Muscle layer of colon (tissue), 2 donors: ENCODE data around the gene POMGNT2.

Source experiments
- H3K27ac ChIP-seq: one replicate; pipeline ENCODE4 v1.7.0; 2013; ENCODE audit warnings: low read depth, mild to moderate bottlenecking, low read length, moderate library complexity
- H3K27me3 ChIP-seq, 2 donors: one replicate each; pipeline ENCODE4 v1.7.0; 2013; ENCODE audit warnings: low read length in 2 of 2, mild to moderate bottlenecking in 2 of 2; ENCODE audit not compliant: insufficient read depth in 2 of 2, control insufficient read depth in 1 of 2
- H3K36me3 ChIP-seq: one replicate; pipeline ENCODE4 v1.7.0; 2013; ENCODE audit warnings: mild to moderate bottlenecking, low read length; ENCODE audit not compliant: insufficient read depth
- H3K4me1 ChIP-seq: one replicate; pipeline ENCODE4 v1.7.0; 2013; ENCODE audit warnings: mild to moderate bottlenecking, low read length; ENCODE audit not compliant: insufficient read depth
- H3K4me3 ChIP-seq, 2 donors: one replicate each; pipeline ENCODE4 v1.7.0; 2013; ENCODE audit warnings: low read length in 2 of 2, low read depth in 1 of 2, mild to moderate bottlenecking in 1 of 2, moderate library complexity in 1 of 2
- H3K9ac ChIP-seq: one replicate; pipeline ENCODE4 v1.7.0; 2013; ENCODE audit warnings: low read length
- H3K9me3 ChIP-seq: one replicate; pipeline ENCODE4 v1.7.0; 2013; ENCODE audit warnings: mild to moderate bottlenecking, low read length
- donor health status: abdominal sarcoma.
- donor health status: Adenocarcinoma of cecum.

The POMGNT2 gene

DNA sequence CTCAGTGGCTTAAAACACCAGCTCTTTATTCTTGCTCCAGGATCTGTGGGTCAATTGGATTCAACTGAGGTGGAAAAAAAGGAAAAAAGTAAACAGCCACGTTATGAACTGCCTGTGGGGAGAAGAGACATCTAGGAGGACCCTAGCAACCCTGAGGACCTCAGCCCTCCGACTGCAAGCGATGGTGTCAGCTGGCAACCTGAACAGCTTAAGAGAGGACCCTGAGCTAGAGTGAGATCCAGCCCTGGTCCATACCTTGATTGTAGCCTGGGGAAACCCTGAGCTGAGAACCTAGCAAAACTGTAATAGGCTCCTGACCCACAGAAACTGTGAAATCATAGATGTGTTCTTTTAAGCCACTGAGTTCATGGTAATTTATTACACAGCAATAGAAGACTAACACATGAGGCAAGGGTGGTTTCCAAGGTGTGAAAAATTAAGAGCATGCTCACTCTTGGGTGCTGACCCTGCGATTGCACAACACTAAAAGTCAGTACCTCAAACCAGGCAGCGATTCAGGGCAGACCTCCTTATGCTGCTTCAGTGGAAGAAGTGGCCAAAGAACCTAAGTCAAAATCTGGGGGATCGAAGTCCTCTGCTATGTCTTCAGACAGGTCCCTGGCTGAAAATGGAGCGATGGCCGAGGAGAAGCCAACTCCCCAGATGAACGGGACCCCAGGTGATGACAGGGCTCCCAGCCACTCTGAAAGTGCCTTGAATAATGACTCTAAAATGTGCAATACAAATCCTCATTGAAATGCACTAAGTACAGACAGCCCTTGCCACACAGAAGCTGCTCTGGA, 69.1 kb downstream of the POMGNT2 start:
- Histone ChIP-seq H3K36me3 (no peaks in the 10 kb centered on the region), H3K27me3 (no peaks in the 10 kb centered on the region), H3K4me3 (no peak overlapping the region), H3K9me3 (no peaks in the 10 kb centered on the region), H3K4me1 (peaks cover 1% of the 10 kb centered on the region), H3K27ac (no peak overlapping the region), H3K9ac (no peak overlapping the region)

DNA sequence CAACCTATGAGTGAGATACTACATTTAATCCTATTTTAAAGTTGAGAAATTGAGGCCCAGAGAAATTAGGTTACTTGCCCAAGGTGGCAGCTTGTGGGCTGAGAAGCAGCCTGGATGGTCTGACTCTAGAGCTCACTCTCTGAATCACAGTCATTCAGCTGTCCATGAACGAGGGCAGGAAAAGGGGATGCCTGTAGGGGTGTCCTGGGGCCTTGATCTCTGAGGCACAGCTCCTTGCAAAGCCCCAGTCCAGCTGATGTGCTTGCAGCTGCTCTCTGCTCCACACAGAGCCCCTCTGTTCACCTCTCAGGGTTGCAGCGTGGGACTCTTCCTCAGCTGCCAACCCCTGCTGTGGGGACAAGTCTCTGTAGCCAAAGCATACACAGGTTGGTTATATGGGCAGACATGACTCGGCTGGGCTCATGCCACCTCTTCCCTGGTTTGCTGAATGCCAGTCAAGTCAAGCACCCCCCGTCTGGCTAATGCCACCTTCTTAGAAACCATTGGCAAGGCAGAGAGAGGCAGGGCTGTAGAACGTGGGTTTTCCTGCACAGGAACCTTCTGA, 70.0 kb downstream of the POMGNT2 start:
- no peaks in the 10 kb centered on the region for H3K27me3 ChIP-seq
- no peak overlapping the region for H3K27ac ChIP-seq
- no peaks in the 10 kb centered on the region for H3K9me3 ChIP-seq
- H3K36me3 ChIP-seq, result no peaks in the 10 kb centered on the region
- peaks cover 11% of the 10 kb centered on the region for H3K4me1 ChIP-seq
- no peak overlapping the region for H3K4me3 ChIP-seq
- H3K9ac ChIP-seq, result no peak overlapping the region

DNA sequence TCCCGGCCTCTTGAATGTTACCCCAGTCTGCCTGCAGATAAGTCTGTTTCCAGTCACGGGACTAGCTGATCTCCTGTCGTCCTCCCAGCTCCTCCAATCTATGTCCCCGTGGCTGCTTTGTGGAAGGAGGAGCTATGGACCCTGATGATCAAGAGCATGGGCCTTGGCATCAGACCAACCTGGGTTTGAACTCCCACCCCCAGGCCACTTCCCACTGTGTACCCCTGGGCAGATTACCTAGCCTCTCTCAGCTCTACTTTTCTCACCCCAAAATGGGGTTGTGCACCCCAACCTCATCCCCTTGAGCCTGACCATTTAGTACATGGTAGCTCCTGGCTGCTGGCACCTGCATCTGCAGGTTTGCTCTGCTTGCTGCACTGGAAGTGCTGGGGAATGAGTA, 71.0 kb downstream of the POMGNT2 start:
- no peaks in the 10 kb centered on the region for H3K27me3 ChIP-seq
- no peaks in the 10 kb centered on the region for H3K36me3 ChIP-seq
- H3K4me1 ChIP-seq, result peaks cover 12% of the 10 kb centered on the region
- H3K9me3 ChIP-seq, result no peaks in the 10 kb centered on the region
- no peak overlapping the region for H3K27ac ChIP-seq
- H3K4me3 ChIP-seq, result no peak overlapping the region
- no peak overlapping the region for H3K9ac ChIP-seq

DNA sequence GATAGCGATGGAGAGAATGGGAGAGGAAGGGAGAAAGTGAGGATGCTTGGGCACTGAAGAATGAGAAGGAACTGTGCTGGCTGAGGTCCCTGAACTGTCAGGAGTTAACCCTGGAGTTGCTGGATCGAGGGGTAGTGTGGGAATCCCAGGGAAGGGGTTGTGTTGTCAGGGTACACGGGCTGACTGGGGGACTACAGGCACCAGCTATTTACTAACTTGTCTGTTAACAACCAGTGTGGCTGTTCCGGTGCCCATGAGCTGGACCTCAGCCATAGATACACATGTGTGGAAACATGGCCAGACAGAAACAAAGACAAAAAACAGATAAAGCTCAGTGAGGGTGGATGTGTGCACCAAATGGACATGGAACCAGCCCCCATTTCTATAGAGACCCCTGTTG, 71.7 kb downstream of the POMGNT2 start:
- no peak overlapping the region for H3K9ac ChIP-seq
- H3K27me3 ChIP-seq, result no peaks in the 10 kb centered on the region
- H3K4me3 ChIP-seq, result no peak overlapping the region
- H3K36me3 ChIP-seq, result no peaks in the 10 kb centered on the region
- H3K9me3 ChIP-seq, result no peaks in the 10 kb centered on the region
- no peak overlapping the region for H3K27ac ChIP-seq
- peaks cover 12% of the 10 kb centered on the region for H3K4me1 ChIP-seq

DNA sequence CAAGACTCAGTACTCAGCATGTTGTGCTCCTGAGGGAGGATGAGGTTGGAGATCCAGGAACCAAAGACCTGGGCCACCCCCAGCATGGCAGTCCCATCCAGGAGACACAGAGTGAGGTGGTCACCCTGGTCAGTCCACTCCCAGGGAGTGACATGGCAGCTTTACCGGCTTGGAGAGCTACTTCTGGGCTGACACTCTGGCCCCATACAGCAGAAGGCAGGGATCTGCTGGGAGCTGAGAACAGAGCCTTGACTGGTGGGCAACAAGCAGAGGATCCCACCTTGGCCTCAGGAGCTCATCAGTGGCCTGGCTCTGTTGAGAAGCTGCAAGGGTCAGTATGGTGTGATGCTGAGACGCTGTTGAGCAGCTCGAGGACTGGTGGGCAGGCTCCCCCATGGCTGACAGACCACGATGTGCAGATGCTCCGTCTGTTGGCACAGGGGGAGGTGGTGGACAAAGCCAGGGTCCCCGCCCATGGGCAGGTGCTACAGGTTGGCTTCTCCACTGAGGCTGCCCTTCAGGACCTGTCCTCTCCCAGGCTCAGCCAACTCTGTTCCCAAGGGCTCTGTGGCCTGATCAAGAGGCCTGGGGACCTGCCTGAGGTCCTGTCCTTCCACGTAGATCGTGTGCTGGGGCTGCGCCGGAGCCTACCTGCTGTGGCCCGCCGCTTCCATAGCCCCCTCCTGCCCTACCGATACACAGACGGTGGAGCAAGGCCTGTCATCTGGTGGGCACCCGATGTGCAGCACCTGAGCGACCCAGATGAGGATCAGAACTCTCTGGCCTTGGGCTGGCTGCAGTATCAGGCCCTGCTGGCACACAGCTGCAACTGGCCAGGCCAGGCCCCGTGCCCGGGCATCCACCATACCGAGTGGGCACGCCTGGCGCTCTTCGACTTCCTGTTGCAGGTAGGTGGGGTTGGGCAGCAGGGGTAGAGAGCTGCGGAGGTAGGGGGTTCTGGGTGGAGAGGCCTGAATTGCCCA, 72.9 kb downstream of the POMGNT2 start:
- Histone ChIP-seq H3K4me3 (no peak overlapping the region), H3K4me1 (peaks cover 12% of the 10 kb centered on the region), H3K36me3 (no peaks in the 10 kb centered on the region), H3K27ac (no peak overlapping the region), H3K9me3 (no peaks in the 10 kb centered on the region), H3K27me3 (no peaks in the 10 kb centered on the region), H3K9ac (no peak overlapping the region)

DNA sequence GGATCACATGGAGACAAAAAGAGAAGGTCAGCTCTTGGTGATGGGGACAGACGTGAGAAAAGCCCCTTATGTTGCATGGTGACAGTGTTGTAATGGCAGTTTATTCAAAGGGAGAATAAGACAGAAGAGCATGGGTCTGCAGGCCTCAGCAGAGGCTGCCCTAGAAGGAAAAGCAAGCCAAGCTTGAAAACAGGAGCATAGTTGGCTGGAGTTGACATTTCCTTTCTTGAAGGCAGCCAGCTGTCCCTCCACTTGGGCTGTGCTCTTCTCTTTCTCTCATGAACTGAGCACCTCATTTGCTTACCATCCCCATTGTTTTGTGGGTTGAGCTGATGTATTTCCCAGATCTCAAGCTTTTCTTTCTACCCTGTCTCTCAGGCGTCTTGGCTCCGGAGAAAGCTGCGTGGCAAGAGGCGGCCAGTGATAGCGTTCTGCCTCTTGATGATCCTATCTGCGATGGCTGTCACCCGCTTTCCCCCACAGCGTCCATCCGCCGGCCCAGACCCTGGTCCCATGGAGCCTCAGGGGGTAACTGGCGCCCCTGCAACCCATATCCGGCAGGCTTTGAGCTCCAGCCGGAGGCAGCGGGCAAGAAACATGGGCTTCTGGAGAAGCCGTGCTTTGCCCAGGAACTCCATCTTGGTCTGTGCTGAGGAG, 73.9 kb downstream of the POMGNT2 start:
- Histone ChIP-seq H3K27ac (no peak overlapping the region), H3K4me3 (no peak overlapping the region), H3K36me3 (no peaks in the 10 kb centered on the region), H3K9me3 (no peaks in the 10 kb centered on the region), H3K9ac (no peak overlapping the region), H3K4me1 (peaks cover 12% of the 10 kb centered on the region), H3K27me3 (no peaks in the 10 kb centered on the region)

DNA sequence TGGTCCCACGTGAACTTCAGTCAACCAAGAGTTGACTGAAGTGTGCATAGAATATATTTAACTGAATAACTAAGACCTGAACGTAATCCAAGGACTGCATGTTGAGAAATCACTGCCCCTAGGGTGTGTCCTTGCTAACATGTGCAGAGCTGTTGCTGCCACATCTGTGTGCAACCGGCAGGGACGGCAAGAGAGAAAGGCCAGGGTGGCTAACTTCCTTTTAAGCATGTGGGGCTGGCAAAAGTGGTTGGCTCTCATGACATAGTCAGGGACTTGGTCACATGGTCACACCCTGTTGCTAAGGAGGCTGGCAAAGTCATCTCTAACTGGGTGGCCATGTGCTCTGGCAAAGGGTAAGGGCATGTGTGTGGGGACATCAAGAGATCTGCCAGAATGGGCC, 74.4 kb downstream of the POMGNT2 start:
- Histone ChIP-seq H3K27me3 (no peaks in the 10 kb centered on the region), H3K27ac (no peak overlapping the region), H3K4me1 (peaks cover 12% of the 10 kb centered on the region), H3K4me3 (no peak overlapping the region), H3K36me3 (no peaks in the 10 kb centered on the region), H3K9me3 (no peaks in the 10 kb centered on the region), H3K9ac (no peak overlapping the region)

DNA sequence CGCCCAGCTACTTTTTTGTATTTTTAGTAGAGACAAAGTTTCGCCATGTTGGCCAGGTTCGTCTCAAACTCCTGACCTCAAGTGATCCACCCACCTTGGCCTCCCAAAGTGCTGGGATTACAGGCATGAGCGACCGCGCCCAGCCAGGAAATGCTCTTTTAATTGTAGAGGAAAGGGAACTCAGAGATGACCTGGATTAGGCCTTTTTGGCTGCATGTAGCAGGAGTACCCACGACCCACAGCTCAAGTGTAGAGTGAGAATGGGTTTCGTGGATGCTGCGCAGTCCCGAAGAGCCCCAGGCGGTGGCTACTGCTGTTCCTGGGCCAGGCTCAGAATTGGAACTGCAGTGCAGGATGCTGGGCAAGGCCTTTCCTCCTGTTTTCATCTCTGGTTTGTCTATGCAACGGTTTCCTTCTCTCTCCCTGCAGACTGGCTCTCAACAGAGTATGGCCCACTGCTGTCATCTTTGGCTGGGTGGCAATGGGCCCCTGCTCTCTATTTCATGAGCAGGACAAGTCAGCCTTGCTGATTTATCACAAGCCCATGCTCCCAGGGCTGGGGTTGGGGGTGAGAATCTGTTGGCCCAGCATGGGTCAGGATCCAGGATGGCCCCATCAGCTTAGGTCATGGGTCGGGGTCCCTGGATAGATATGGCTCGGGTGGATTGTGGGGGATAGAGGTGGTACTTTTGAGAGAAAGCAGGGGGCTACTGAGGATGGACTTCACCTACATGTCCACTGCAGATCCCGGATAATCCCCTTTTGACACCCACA, 75.5 kb downstream of the POMGNT2 start:
- no peak overlapping the region for H3K27ac ChIP-seq
- no peaks in the 10 kb centered on the region for H3K27me3 ChIP-seq
- no peaks in the 10 kb centered on the region for H3K36me3 ChIP-seq
- peaks cover 12% of the 10 kb centered on the region for H3K4me1 ChIP-seq
- no peak overlapping the region for H3K4me3 ChIP-seq
- H3K9ac ChIP-seq, result no peak overlapping the region
- H3K9me3 ChIP-seq, result no peaks in the 10 kb centered on the region
